ENCODE data around the gene ZNF184.
"Not testable (repeated sequence)": the region's sequence is repeated elsewhere in the genome, so short reads cannot be mapped to it uniquely, and the experiment has no call there.

ZNF184 gene

DNA sequence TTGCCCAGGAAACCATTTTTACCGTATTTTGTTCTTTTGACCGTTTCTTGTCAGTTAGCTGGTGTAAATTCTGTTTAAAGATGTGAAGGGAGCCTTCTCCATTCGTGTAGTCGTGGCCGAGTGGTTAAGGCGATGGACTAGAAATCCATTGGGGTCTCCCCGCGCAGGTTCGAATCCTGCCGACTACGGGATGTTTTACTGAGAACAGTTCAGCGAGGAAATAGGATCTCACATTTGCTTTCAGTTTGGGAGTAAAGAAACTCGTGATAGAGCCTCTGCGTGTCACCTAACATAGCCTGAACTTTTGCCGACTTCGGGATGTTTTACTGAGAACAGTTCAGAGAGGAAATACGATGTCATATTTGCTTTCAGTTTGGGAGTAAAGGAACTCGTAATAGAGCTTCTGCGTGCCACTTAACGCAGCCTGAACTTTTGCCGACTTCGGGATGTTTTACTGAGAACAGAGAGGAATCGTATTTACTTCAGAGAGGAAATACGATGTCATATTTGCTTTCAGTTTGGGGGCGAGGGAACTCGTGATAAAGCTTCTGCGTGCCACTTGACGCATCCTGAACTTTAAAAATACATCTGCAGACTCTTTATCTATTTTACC is 5.9 kb upstream of the ZNF184 start:
- DNase-seq = peak; percentile 71

DNA sequence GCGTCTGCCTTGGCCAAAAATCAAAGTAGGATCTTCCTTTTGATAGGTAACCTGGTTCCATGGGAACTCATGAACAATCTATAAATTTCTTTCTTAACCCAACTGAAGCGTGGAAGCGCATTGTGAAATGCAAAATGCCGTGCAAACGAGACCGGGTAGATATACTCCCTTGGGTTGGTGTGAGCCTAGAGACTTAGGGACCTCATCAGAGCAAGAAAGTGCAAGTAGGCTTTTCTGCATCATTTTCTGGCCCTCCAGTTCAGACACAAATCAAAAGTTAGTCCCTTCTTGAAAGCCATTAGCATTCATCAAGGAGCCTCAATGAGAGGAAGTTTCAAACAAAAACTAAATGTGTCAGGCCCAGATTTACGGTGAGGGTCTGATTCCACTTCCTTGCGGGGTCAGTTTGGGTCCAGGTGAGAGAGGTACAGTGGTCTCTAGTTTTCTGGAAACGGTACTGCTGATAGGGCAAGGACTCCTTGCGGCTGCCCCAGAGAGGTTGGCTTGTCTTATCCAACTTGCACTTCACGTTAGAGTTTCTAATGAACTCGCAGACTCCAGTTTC is 5.3 kb upstream of the ZNF184 start:
- no peak for DNase-seq

DNA sequence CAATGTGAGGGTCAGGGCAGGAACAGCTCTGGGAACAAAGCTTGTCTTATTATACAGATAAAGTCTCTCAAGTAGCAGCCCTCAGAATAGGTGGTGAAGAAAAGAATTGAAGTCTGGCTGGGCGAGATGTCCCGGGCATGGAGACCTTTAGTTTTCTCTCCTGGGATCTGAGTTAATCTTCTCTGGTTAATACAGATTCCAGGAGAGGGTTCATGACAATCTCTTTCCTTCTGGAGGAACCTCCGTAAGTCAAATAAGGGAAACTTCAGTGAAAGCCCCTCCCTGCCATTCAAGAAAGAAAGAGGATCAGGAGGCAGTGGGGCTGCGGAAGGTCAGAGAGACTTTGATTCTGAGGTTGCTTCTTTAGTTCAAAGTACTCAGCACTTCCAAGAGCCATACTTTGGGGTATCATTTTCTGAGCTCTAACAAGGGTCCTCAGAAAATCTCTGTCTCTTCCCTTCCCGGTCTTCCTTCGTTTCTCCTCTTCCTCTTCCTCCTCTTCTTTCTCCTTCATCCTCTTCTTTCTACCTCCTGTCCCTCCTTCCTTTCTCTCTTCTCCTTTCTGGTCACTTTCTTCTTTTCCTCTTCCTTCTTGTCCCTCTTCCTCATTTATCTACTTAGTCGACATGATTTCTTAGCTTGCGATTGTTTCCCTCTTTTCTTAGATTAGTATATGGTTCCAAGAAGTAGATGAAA is 4.6 kb upstream of the ZNF184 start:
- no peak for DNase-seq

DNA sequence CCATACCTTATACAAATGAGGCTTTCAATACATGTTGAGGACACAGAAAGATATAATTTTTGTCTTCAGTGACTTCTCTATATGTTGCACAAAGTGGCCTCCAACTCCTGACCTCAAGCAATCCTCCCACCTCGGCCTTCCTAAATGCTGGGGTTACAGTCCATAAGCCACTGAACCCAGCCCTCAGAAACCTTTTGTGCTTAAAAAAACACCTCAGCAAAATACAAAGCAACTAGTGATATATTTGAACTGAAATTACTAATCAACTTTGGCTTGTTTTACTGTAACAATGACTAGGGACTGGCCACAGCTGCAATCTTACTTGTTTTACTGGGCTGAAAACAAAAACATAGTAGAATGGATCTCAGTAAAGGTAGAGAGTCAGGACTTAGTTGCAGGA is 3.2 kb upstream of the ZNF184 start:
- DNase-seq = no peak

DNA sequence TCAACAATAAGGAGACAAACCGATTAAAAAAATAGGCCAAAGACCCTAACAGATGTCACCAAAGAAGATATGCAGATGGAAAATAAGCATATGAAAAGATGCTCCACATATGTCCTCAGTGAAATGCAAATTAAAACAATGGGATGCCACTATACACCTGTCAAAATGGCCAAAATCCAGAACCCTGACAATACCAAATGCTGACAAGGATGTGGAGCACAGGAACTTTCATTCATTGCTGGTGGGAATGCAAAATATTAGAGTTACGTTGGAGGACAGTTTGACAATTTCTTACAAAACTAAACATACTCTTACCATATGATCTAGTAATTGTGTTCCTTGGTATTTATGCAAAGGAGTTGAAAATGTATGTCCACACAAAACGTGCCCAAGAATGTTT is 1.8 kb upstream of the ZNF184 start:
- no peak for DNase-seq

DNA sequence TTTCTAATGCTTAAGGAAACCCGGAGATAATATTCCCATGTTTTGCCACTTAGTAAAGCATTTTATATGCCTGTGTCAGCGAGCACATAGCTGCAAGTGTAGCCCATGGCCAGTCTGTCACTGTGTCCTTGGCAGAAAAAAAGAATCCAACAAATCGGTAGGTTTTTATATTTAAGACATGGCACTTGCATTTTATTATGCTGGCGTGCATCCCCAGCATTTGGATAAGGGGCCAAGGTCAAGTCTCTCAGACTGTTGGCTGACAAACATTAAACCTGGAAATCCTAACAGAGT is 1.2 kb upstream of the ZNF184 start:
- DNase-seq = no peak

DNA sequence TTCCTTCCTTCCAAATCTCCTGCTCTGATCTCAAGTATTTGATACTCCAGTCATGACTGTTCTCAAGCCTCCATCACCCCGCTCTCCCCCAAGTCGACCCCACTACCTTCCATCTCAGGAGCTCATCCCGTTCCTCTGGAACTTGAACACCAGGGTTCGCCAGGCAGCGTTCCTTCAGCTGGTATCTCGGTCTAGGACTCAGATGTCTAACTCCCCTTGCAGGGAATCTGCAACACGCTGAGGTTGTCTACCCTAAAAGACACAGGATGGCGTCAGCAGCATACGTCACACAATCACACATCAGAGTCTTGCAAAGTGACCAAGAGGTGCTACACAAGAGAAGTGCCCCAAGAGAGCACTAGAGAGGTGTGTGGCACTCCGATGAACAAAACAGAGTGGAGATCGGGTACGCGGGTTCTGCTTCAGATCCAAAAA is 706 bp downstream of the ZNF184 start:
- DNase-seq = no peak

DNA sequence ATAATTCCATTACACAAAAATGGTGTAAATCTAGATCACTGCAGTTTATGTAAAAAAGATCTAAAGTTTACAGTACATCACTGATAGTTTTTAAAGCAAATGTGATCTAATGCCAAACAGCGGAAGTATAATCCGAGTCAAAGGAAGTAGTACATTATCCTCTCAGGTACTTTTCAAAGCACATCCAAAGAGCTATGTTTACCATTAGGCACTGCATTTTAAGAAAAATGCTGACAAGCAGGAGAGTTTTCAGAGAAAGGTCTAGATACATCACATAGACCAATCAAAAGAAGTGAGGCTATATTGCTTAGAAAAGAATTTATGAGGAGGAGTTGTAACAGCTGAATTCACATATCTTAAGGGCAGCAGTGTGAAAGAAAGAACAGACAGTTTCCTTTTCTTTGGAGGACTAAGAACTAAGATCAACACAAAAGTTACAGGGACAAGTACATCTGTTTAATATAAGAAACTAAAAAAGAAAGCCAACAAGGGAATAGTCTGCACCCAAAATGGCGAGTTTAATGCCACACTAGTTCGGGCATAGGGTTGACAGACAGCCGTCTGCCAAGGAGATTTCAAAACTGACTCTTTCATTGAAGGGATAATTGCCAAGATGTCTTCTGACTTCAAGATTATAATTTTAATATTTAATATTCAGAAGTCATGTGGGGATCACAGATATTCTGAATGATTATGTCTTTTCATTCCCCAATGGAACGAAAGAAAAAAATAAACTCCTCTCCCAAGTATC is 1.4 kb downstream of the ZNF184 start:
- no peak for DNase-seq

DNA sequence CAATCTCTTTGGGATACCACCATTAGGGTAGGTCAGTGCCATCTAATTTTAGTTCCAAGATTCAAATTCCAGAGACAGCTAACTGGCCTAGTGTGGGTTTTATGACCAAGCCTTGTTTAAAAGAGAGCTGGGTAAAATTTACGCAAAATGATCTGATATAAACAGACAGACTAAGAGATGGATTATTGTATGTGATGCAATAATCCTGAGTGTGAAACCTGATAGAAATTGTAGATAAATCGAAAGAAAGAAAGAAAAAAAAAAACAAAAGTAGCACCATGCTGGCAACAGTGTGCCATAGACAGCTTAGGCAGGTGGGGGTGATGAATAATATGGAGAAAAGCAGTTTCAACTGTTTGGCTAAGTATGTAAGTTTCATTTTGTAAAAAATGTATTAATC is 2.9 kb downstream of the ZNF184 start:
- DNase-seq = no peak

DNA sequence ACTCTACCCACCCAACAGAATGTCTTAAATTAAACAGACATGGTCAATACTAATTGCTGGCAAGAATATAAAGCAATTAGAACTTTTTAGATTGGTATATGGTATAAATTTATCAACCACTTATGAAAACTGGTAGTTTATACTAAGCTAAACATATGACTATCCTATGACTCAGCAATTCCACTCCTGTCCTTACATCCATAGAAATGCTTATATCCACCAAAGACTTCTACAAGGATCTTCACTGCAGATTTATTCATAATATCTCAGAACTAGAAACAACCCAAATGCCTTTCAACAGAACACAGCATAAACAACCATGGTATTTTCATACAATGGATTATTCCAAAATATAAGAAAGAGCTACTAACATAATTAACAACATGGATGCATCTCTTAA is 4.6 kb downstream of the ZNF184 start:
- no peak for DNase-seq

DNA sequence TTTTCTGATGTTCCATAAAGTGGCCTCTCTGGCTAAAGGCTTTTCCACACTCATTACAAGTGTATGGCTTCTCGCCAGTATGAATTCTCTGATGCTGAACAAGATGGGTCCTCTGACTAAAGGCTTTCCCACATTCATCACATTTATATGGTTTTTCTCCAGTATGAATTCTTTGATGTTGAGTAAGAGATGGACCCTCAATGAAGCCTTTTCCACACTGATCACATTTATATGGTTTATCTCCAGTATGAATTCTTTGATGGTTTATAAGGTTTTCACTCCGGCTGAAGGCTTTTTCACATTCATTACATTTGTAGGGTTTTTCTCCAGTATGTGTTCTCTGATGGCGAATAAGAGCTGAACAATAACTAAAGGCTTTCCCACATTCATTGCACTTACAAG is 20.4 kb downstream of the ZNF184 start:
- DNase-seq = no peak

DNA sequence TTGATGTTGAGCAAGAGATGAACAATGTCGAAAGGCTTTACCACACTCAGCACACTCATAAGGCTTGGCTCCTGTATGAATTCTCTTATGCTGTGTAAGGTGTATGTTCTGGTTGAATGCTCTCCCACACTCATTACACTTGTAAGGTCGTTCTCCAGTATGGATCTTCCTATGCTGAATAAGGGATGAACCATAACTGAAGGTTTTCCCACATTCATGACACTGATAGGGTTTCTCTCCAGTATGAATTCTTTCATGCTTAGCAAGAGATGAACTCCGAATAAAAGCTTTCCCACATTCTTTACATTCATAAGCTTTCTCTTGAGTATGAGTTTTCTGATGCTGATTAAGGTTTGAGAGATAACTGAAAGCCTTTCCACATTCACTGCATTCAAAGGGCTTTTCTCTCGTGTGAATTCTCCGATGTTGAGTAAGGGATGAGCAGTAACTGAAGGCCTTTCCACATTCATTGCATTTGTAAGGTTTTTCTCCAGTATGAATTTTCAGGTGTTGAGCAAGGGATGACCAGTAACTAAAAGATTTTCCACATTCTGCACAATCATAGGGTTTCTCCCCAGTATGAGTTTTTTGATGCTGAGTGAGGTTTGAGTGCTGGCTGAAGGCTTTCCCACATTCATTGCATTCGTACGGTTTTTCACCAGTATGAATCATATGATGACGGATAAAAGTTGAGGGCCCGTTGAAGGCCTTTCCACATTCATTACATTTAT is 21.1 kb downstream of the ZNF184 start:
- DNase-seq = no peak

DNA sequence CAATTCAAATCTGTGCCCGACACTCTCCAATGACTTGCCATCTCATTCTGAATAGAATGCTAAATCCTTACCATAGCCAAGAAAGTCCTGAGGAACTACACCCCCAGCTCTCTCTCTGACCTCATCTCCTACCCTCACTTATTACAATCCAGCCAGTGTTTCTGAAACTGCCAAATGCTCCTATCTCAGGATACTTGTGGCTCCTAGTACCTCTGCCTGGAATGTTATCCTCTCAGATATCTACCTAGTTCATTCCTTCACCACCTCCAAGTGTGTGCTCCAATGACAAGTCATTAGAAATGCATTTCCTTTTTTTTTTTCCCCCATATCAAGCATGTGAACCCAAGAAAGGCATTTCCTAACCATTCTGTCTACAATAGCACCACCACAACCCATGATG is 24.4 kb downstream of the ZNF184 start:
- no peak for DNase-seq

DNA sequence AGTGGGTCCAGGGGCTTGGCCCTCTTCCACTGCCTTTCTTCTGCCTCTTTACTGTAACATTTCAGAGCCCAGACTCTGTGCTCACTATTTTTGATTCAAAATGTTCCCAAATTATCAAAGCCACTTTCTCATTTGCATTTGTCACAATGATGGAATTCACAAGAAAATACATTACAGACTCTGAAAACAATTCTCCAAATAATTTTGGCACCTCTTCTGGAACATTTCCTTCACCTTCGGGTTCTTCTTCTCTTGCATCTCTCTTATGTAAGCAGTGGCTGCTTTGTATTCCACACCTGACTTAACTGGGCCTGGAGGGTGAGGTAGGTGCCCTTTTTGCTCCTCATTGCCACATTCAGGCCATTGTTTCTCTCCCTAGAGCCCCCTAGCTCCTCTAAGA is 30.0 kb downstream of the ZNF184 start:
- no peak for DNase-seq

DNA sequence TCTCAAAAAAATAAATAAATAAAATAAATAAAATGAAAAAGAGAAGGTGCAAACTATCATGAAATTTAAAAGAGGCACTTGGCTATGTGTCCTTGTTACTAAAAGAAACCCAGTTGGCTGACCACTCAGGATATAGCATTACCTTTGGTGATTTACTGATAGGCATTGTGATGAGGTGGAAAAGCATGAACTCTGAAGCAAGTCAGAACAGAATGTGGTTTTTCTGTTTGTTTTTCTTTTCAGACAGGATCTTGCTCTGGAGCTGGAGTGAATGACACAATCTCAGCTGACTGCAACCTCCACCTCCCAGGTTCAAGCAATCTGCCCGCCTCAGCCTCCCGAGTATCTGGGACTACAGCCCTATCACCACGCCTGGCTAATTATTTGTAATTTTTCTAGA is 31.9 kb downstream of the ZNF184 start:
- no peak for DNase-seq

DNA sequence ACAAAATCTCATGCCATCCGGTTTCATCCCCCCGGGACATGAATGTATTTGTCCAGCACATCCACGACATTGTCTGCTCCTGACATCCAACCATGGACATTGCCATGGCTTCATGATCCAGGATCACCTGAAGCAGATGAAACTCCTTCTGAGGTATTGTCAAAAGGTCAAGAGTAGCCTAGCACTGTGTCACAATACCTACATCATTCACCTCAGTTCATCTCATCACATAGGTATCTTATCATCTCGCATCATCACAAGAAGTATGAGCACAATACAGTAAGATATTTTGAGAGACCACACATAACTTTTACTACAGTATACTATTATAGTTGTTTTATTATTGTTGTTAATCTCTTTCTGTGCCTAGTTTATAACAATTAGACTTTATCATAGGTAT is 33.5 kb downstream of the ZNF184 start:
- no peak for DNase-seq

DNA sequence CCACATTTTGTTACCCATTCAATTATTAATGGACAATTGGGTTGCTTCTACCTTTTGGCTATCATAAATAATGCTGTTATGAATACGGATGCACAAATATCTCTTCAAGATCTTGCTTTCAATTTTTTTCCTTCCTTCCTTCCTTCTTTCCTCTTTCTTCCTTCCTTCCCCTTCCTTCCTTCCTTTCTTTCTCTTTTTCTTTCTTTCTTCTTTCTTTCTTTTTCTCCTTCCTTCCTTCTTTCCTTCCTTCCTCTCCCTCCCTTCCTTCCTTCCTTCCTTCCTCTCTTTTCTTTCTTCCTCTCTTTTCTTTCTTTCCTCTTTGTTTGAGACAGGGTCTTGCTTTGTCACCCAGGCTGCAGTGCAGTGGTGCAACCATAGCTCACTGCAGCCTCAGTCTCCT is 39.2 kb downstream of the ZNF184 start:
- DNase-seq = no peak

DNA sequence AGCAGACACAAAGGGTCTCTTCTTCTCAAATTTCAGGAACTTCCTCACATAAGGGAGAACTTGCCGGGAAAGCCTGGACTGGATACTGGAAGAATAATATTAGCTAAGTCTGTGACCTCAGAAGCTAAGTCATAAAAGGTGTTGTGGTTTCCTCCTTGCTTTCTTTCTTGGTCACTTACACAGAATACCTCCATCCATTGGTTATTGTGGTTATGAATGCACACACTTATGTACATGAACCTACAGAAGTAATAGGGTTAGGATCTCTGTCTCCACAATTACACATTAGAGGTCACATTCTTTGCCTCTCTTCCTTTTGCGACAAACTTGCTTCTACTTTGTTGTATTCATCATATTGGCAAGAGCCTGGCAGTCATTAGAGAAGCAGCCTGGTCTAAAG is 43.9 kb downstream of the ZNF184 start:
- no peak for DNase-seq

DNA sequence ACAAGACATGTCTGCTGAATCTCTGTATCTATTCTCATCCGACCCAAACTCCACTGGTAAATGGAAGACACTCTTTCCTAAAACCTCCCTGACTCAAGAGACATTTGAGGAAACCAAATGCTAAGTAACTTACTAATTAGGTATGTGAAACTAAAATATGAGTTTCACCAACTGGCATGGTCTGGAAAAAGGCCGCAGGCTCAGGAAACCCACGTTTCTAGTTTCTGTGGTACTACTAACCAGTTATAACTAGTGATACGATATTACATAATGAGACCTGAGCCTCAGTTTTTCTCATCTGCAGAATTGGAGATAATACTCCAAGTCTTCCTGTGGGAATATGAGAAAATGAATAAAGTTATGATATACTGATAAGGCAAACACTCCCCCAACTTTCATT is 44.4 kb downstream of the ZNF184 start:
- no peak for DNase-seq

DNA sequence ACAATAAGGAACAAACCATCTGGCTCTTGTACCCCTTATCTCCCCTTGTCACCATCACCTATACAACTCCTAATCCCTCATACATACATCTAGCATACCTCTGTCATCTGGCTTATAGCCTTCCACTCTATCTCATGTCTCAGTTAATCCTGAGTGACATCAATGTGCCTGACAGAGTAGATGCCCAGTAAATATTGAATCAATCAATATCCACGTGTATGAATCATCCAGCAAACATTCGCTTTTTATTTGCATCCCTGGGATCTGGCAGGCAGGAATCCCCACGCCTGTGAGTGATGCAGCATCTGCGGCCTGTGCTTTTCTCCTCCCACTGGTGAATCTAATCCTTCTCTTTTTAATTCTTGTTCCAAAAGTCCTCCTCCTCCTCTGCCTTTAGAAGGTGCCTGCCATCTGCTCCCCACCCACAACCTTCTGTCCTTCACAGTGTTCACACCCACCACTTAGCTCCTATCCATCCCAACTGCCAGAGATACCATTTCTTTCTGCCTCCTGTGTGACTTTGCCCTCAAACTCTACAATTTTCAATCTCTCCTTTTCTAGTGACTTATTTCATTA is 46.8 kb downstream of the ZNF184 start:
- no peak for DNase-seq

DNA sequence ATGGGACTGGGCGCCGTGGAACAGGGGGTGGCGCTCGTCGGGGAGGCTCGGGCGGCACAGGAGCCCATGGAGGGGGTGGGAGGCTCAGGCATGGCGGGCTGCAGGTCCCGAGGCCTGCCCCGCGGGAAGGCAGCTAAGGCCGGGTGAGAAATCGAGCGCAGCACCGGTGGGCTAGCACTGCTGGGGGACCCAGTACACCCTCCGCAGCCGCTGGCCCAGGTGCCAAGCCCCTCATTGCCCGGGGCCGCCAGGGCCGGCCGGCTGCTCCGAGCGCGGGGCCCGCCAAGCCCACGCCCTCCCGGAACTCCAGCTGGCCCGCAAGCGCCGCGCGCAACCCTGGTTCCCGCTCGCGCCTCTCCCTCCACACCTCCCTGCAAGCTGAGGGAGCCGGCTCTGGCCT is 48.1 kb downstream of the ZNF184 start:
- DNase-seq = not testable (repeated sequence)

DNA sequence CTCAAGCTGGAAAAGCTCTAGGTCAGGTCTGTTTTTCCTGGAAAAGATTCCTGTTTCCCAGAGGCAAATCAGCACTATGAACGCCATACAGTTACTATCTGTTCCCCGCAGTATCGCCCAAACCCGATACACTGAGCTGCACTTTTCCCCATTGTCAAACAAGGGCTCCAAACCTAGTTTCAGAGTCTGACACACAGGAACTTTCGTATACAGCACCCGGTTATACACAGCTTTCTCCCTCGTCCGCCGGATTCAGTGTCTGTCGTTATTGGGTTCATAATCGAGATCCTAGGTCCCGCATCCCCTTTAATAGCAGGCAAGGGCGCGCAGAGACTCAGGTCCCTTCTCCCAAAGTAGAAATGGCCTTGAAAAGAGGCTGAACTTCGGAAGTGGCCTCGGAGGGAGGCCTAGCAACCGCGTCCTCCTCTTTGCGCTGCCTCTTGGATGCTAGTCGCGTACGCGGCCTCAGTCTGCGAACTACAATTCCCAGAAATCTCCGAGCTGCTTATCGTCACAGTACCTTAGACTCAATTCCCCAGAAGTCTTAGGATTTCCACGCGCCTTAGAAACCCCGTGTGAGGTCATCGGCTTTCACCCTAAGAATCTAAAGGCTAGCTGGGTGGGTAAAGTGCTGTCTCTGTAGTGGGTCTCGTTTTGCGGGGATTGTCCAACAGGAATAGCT is 50.1 kb downstream of the ZNF184 start:
- DNase-seq = no peak

DNA sequence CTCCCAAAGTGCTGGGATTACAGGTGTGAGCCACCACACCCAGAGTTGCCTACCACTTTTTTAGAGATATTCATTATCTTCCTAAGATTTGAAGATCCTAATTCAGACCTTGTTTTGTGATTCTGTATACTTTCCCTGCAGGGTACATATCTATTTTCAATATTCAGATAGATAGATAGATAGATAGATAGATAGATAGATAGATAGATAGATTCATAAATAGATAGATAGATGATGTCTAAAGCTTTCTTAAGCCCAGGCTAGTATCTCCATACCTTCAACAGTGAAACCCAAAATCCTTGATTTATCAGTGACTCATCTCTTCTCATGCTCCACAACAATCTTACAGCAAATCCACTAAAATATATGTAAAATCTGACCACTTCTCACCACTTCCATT is 53.5 kb downstream of the ZNF184 start:
- DNase-seq = no peak
